Stimulated activated CD4-positive, alpha-beta T cell treated with anti-CD3 and anti-CD28 coated beads, Interleukin-15, amount 100 ng/mL, for 48 hours (primary cell): ENCODE measurements around the gene SOX2.

Experiments used
- DNase-seq, 2 donors: peaks; one replicate each; pipeline ENCODE4 v3.0.0-alpha.2; 2020; ENCODE audit warnings: low read depth in 2 of 2

Gene SOX2

DNA sequence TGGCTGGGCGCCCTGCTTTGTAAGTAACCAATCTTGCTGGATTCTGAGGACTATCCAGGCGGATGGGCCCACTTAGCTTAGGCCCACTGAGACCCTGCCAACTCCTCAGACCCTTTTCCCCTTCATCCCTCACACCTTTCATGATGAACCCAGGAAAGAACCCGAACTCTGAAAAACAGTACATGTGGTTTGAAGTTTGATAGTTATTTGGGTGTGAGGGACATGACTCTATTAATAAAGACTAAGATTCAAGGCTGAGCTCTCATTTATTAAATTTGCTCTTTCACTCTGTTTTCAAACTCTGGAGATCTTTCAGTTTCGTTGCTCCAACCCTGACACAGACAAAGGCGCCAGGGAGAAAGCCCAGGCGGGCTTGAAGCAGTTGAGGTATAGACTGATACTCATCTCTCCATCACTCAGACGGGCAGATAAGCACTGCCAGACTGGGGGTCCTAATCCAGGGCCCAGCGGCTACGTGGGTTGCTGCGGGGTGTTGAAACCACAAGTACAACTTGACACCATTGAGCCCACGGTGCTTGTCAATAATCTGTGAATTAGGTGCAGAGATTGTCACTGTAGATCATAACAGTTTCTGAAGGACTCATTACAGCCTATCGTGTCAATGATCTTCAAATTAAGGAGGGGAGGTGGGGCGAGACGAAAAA lies 7.2 kb upstream of the SOX2 start:
- DNase-seq: no peak

DNA sequence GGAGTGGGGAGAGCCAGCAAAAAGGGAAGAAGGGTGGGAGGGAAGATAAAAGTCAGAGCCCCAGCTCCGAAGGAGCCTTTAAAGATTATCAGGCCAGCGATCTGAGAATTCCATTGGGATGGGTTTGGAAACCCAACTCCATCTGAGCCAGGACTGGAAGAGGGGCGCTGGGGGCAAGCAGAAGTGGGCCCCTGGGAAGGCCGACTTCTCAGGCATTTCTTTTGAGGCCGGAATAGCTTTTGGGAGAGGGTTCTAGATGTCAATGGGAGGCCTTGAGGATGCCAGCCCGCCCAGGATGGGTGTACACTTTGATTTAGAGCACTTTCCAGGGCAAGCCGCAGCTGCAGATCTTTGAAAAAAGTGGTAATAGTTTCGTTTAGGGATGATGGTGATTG lies 6.6 kb upstream of the SOX2 start:
- DNase-seq: no peak

DNA sequence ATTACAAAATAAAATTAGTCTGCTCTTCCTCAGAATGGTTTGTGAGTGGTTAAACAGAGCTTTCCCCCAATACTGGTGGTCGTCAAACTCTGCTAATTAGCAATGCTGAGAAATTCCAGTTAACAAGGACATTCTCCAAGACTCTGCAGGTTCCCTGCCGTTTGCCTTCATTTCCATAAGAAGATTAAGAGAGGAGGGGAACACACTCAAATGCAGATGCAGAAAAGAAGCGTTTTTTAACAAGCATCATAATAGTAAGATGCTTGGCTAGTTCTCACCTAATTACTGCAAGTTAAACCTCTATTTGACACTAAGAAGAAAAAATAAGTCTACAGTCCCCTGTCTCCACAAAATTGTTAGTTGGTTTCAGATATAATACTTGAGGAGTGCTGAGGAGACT lies 3.7 kb upstream of the SOX2 start:
- DNase-seq: no peak

DNA sequence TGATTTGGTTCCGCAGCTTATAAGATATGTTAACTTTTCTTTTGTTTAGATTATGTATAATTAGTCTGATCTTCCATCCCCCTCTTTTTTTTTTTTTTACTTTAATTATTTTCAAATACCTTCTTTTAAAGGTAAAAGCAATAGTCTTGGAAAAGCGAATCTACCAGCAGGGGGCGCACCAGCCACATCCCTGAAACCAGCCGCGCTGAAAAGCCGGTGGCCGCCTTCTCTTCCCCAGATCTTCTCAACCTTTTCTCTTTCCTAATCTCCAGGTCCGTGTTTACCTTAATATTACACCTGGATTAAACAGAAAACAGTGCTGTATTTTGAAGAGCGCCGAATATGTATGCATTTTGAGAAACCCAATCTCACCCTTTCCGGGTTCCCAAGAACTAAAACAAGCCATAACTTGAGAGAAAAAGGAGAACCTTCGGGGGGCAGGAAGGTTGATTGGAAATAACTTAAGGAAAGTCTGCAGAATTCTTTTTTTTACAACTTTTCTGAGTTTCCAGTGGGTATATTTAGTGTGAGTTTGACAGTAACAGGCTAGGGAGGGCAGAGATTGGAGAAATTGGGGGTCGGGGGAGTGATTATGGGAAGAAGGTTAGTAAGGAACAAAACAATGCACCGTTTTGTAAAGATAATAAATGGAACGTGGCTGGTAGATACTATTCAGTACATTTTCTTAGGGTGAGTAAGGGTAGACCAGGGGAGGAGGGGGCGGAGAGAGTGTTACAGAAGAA lies 2.0 kb upstream of the SOX2 start:
- DNase-seq: peak; percentile 44 to 45

DNA sequence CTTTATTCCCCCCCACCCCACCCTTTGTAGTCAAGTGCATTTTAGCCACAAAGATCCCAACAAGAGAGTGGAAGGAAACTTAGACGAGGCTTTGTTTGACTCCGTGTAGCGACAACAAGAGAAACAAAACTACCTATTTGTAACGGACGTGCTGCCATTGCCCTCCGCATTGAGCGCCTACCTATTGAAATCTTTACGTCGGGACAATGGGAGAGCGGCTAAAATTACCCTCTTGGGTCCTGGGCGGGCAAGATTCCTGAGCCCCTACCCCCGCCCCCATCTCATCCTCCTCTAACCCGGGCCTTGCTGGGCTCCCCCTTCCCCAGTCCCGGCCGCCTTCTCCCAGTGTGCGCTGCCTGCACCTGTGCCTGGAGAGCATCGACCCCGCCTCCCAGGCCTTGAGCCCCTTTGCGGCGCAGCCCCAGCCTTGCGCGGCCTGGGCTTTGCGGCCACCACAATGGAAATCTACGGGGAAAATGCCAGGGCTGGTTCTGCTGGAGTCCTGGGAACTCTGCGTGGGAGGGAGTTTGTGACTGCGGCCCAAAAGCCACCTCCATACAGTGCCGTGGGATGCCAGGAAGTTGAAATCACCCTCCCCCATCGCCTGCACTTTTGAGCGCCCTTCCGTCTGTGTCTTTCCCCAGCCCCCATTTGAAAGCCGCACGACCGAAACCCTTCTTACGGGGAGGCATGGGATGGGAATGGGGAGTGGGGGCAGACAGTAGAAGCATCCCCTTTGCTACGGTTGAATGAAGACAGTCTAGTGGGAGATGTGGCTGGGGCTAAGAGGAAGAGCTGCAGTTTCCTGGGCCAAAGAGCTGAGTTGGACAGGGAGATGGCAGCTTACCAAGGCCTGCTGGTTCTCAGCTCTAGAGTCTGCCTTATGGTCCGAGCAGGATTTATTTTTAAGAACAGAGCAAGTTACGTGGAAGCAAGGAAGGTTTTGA lies 1.1 kb upstream of the SOX2 start:
- no peak for DNase-seq

DNA sequence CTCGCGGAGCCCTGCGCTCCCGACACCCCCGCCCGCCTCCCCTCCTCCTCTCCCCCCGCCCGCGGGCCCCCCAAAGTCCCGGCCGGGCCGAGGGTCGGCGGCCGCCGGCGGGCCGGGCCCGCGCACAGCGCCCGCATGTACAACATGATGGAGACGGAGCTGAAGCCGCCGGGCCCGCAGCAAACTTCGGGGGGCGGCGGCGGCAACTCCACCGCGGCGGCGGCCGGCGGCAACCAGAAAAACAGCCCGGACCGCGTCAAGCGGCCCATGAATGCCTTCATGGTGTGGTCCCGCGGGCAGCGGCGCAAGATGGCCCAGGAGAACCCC lies 464 bp downstream of the SOX2 start:
- no peak for DNase-seq

DNA sequence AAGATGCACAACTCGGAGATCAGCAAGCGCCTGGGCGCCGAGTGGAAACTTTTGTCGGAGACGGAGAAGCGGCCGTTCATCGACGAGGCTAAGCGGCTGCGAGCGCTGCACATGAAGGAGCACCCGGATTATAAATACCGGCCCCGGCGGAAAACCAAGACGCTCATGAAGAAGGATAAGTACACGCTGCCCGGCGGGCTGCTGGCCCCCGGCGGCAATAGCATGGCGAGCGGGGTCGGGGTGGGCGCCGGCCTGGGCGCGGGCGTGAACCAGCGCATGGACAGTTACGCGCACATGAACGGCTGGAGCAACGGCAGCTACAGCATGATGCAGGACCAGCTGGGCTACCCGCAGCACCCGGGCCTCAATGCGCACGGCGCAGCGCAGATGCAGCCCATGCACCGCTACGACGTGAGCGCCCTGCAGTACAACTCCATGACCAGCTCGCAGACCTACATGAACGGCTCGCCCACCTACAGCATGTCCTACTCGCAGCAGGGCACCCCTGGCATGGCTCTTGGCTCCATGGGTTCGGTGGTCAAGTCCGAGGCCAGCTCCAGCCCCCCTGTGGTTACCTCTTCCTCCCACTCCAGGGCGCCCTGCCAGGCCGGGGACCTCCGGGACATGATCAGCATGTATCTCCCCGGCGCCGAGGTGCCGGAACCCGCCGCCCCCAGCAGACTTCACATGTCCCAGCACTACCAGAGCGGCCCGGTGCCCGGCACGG lies 991 bp downstream of the SOX2 start:
- DNase-seq: no peak

DNA sequence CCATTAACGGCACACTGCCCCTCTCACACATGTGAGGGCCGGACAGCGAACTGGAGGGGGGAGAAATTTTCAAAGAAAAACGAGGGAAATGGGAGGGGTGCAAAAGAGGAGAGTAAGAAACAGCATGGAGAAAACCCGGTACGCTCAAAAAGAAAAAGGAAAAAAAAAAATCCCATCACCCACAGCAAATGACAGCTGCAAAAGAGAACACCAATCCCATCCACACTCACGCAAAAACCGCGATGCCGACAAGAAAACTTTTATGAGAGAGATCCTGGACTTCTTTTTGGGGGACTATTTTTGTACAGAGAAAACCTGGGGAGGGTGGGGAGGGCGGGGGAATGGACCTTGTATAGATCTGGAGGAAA lies 1.5 kb downstream of the SOX2 start:
- no peak for DNase-seq

DNA sequence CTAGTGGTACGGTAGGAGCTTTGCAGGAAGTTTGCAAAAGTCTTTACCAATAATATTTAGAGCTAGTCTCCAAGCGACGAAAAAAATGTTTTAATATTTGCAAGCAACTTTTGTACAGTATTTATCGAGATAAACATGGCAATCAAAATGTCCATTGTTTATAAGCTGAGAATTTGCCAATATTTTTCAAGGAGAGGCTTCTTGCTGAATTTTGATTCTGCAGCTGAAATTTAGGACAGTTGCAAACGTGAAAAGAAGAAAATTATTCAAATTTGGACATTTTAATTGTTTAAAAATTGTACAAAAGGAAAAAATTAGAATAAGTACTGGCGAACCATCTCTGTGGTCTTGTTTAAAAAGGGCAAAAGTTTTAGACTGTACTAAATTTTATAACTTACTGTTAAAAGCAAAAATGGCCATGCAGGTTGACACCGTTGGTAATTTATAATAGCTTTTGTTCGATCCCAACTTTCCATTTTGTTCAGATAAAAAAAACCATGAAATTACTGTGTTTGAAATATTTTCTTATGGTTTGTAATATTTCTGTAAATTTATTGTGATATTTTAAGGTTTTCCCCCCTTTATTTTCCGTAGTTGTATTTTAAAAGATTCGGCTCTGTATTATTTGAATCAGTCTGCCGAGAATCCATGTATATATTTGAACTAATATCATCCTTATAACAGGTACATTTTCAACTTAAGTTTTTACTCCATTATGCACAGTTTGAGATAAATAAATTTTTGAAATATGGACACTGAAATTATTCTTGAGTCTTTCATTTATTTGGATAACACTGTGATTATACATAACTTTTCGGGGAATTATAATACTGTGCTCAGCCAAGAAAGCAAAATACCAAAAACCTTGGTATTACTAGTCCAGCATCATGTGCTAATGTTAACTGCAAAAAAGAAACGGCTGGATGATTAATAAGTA lies 2.2 kb downstream of the SOX2 start:
- no peak for DNase-seq

DNA sequence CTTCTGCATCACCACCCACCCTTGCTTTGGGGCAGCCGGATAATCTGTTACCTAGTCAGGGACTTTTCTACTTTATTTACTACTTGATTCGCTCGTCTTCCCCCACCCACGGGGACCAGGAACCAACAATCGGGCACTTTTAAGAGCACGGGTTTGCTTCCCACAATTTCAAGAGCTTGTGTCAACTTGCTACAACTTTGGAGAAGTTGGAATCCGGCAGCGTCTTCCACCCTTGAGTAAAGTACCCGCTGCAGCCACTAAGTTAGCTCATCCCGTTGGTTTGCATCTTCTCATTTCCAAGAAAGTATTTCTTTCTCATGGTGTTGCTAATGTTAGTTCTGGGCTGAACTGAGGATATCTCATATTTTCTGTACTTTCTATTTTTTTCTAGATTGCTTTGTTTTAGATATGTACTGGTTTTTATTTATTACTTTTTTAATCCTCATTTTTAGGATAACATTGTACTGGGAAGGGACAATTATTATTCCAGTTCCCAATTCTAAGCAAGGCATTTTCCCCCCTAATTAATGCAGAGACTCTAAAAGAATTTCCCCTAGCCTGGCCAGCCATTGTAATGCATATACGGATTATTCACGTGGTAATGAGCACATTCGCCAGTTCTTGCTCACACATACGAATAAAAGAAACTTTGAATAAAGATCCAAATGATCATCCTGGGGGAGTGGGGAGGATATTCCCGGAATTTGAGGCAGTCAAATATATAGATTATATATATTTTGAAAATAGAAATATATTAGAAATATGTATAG lies 4.0 kb downstream of the SOX2 start:
- DNase-seq: no peak

DNA sequence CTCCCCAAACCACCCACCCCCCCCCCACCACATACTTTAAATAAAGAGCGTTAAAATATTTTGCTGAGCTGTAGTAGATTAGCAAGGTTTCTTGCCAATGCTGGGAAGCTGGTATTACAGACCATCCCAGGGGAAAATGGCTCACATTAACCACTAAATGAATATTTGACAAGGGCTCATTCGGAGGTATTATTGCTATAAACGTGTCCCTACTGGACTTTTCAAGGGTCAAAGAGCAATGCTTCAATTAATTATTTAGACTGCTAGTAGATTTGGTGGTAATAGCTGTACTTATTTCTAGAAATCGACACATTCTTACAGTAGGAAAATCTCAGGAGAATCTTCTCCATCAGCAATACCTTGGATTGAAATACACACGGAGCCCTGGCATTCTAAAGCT lies 5.2 kb downstream of the SOX2 start:
- DNase-seq: no peak

DNA sequence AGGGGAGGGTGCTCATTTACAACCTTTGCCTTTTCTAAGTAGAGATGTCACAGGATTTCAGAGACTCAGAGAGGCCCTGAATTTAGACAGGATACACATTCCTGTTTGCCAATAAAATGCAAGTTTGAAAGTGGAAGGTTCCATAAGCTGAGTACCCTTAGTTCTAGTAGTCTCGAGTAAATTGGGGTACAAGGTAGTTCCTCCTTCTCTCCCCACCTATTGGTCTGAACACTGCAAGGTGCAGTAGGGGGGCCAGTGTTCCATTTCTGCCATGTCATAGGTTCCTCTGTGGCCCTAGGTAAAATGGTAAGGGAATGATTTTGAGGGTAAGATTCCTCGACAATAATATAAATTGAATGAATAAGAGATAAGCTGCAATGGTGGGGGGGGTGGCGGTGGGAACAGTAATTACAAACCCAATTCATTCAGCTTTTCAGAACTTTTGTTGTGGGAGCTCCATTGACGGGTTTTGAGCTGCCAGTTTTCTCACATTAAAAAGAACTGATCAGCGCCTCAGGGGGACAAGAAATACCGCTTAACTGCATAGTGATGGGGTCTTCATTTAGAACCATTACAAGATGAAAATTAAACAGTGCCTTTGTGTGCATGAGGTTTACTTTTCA lies 5.9 kb downstream of the SOX2 start:
- no peak for DNase-seq

DNA sequence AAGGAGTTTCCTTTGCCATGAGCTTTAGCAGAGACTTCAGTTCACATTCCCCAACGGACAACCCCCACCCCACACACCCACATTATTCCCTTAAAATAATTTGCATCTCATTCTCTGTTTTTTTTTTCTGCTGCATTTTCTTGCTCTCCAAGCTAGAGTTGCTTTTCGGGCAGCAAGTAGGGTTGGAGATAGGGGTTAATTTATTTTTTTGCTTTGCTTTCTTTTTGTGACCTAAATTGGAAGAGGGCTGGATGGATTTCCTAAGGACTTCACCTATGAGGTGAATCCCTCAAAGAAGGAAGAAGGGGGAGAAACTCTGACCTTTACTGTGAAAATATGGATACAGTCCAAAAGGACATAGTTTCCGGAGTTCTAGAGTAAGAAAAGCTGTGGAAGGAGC lies 6.6 kb downstream of the SOX2 start:
- DNase-seq: no peak

DNA sequence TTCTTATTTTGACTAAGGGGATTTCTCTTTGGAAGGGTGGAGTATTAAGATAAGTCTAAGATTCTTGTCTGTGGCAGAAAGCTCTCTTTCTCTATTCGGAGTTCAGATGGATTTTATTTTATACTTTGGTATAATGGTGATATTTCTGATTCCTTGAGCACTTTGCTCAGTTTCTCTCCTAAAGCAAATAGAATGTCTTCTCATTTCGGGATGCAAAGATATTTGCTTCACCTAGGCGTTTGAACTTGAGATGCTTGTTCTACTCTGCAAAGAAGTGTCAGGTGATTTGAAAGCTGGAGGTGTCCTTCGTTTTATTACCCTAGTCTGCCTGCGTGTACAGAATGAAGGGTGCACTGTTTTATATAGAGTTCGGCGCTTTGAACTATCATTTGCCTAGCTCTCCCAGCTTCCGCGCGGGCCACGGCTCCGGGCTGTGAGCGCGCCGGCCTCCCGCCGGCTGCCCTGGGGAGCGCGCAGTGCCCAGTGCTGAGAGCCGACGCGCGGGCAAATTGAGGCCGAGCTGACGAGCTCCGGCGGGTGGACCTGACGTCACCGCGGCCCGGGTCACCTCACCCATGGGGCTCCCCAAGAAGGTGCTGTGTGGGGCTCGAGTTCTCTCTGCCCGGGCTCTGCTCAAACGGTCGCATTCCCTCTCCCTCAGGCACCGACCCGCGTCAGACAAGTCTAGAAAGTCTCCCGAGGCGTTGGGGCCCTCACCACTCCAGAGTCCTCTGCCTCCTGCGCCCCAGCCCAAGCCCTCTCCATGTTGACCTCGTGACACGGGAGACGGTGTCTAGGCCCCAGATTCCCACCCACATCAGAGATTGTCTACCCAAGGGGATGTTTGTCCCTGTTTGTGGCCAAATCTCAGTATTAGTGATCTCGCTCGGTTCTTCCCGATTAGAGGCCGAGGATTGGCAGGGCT lies 7.5 kb downstream of the SOX2 start:
- DNase-seq: no peak

DNA sequence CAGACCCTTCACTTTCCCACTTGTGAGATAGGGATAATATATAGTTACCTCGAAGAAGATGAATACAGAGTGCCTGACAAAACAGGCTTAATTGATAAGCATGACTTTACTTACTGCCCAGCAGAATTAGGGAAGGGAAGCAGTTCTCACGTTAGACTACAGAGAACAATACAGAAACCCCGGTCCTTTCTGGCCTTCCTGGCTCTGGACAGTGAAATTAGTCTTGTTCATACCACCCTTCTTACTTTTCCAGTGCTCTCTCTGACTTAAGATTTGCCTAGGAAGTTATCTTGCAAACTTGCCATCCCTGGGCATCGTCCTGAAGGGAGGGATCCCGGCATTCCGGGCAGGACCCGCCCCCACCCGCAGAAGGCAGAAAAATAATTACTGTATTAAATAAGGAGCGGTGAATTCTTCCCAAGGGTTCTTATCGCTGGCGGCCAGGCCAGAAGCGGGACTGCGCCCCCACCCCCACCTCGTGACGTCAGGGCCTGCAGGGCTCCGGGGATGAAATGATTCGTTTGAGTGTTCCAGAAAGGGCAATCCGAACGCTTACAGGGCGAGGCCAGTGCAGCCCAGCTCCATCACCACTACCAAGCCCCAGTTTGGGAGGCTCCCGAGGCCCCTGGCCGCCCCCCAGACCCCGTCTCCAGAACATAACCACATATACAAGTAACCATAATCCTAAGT lies 8.4 kb downstream of the SOX2 start:
- no peak for DNase-seq

DNA sequence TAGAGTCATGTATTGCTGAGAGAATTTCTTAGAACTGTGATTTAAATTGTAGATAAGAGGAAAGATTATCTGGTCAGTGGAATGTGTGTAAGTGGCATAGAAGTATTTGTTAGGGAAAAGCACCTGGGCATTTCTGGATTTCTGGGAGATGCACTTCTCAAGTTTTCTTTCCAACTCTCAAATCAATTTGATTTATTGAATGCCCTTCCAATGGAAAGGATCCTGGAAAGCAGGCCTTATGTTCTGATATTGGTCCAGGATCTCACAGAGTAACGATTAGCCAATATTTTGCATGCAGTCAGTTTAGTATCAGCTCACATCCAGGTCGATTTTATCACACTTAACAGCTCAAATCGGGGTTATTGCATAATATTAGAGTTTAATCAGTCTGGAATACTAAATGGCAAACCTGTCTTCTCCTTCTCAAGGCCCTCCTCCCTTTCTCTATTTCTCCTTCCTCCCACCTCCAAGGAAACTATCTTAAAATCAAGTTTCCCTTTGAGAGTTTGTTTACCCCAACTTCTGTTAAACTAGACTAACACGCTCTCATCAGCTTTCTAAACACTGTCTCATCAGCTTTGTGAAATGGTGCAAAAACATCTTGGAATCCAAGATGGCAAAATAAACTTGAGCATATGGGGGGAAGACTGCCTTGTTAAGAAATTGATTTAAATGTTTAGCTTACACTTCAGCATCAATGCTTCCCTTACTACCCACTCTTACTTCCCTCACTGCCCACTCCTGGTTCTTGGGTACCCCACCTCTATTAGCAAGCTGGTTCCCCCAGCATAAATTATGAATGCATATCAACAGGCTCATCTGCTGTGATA lies 9.5 kb downstream of the SOX2 start:
- DNase-seq: no peak

DNA sequence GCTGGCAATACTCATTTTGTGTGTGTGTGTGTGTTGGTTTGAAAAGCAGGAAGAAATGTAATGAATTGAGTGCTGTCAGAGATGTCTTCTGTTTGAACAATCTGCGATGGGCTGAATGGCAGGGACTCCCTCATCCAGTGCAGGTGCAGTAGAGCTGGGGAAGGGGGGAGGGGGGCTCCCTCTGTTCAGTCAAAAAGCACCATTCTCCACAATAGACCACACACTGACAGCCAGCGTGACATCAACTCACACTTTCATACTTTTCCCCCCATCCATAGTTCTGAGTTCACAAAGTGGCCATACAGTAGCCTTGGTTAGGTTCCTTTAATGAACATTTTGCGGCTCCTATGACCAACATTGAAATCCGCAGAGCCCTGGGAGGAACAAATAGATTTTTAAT lies 10.4 kb downstream of the SOX2 start:
- no peak for DNase-seq
